ENCODE measurements around the gene MBD5.

DNA sequence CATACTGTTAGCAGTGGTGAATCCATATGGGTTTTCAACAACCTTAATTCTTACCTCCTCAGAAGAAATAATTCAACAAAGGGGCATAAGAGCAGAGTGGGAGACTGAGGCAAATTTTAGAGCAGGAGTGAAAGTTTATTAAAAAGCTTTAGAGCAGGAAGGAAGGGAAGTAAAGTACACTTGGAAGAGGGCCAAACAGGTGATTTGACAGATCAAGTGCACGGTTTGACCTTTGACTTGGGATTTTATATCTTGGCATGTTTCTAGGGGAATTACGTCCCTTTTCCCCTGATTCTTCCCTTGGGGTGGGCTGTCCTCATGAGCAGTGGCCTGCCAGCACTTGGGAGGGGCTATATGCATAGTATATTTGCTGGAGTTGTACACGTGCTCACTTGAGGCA lies 280.5 kb downstream of the MBD5 start:
- TF ChIP-seq, protein P1, sequence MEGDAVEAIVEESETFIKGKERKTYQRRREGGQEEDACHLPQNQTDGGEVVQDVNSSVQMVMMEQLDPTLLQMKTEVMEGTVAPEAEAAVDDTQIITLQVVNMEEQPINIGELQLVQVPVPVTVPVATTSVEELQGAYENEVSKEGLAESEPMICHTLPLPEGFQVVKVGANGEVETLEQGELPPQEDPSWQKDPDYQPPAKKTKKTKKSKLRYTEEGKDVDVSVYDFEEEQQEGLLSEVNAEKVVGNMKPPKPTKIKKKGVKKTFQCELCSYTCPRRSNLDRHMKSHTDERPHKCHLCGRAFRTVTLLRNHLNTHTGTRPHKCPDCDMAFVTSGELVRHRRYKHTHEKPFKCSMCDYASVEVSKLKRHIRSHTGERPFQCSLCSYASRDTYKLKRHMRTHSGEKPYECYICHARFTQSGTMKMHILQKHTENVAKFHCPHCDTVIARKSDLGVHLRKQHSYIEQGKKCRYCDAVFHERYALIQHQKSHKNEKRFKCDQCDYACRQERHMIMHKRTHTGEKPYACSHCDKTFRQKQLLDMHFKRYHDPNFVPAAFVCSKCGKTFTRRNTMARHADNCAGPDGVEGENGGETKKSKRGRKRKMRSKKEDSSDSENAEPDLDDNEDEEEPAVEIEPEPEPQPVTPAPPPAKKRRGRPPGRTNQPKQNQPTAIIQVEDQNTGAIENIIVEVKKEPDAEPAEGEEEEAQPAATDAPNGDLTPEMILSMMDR (IDR thresholded peaks at IDR 0.05), result no peak
- no peak for TF ChIP-seq POLR2A (IDR thresholded peaks at IDR 0.05)

Data from prostate gland (tissue), 2 donors.